Mucosa of rectum (tissue), 2 donors: ENCODE results near the gene TMEM38A.

Experiments
- H3K27ac ChIP-seq, 2 donors: one replicate each; pipeline ENCODE4 v1.7.0; 2013; ENCODE audit warnings: inconsistent platforms in 2 of 2, low read depth in 2 of 2, low read length in 2 of 2
- H3K27me3 ChIP-seq, 2 donors: one replicate each; pipeline ENCODE4 v1.7.0; 2013; ENCODE audit warnings: low read length in 2 of 2; ENCODE audit not compliant: control insufficient read depth in 2 of 2, insufficient read depth in 2 of 2
- H3K36me3 ChIP-seq, 2 donors: one replicate each; pipeline ENCODE4 v1.7.0; 2013; ENCODE audit warnings: low read length in 2 of 2; ENCODE audit not compliant: control insufficient read depth in 2 of 2, insufficient read depth in 2 of 2
- H3K4me1 ChIP-seq, 2 donors: one replicate each; pipeline ENCODE4 v1.7.0; 2013; ENCODE audit warnings: low read length in 2 of 2, mild to moderate bottlenecking in 1 of 2; ENCODE audit not compliant: control insufficient read depth in 2 of 2, insufficient read depth in 2 of 2
- H3K4me3 ChIP-seq, 2 donors: one replicate each; pipeline ENCODE4 v1.7.0; 2013; ENCODE audit warnings: low read length in 2 of 2
- H3K9ac ChIP-seq, 2 donors: one replicate each; pipeline ENCODE4 v1.7.0; 2013; ENCODE audit warnings: low read length in 2 of 2, low read depth in 1 of 2, mild to moderate bottlenecking in 1 of 2
- H3K9me3 ChIP-seq, 2 donors: one replicate each; pipeline ENCODE4 v1.7.0; 2013; ENCODE audit warnings: low read length in 2 of 2; ENCODE audit not compliant: control insufficient read depth in 2 of 2
- donor health status: healthy.
- donor health status: Normal muscosa, but diverticular disease.

TMEM38A gene, protein sequence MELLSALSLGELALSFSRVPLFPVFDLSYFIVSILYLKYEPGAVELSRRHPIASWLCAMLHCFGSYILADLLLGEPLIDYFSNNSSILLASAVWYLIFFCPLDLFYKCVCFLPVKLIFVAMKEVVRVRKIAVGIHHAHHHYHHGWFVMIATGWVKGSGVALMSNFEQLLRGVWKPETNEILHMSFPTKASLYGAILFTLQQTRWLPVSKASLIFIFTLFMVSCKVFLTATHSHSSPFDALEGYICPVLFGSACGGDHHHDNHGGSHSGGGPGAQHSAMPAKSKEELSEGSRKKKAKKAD

DNA sequence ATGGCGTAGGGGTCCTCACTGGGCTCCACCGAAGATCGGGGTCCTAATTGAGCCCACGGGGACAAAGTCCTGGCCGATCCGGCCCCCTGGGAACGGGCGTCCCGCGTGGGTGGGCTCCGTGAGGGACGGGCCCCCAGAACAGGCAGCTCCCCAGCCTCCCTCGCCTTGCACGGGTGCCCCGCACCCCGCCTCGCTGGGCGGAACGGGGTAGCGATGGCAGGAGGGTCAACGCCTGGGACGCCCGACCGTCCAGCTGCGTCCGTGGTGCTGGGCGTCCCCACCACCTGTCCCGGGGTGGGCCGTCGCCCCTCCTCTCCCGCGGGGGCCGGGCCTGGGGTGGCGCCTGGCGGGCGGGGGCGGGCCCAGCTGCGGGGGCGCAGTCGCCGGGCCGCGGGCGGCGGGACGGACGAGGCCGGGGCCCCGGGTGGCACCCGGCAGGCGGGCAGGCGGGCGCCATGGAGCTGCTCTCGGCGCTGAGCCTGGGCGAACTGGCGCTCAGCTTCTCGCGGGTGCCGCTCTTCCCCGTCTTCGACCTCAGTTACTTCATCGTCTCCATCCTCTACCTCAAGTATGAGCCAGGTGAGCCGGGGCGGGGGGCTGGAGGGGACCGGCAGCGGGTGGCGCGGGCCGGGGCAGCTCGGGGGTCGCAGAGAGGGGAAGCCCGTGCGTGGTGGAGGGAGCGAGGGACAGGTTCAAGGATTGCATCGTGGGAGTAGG lies at the start of gene TMEM38A:
TSS of gene TMEM38A (plus strand) at position 377 of the 717 bp plus-strand sequence. CDS start at position 456, 79 bp downstream.
- H3K4me1 ChIP-seq, result peaks cover 17 to 23% of the 10 kb centered on the region in 2 donors
- peak within 1 kb of the TSS; percentile 78 to 90 for H3K9ac ChIP-seq
- peaks cover 16 to 31% of the 10 kb centered on the region in 2 donors for H3K36me3 ChIP-seq

DNA sequence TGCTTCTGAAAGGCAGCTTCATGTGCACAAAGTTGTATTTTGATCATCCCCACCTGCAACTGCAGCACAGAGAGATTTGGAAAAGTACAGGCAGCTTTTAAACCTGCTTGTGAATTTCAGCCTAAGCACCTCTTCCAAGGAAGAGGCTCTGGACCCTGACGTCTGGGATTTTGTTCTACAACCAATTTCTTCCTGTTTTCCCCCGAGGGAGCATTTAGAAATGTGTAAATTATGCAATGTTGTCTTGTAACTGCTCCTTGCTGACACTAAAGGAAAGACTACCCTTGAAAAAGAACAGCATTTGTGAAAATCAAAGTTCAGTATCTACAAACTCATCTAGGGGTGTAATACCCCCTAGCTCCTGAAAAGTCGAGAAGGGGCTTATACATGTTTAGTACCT lies 48.3 kb upstream of the TMEM38A start:
- no peak overlapping the region for H3K9ac ChIP-seq
- peaks cover 2 to 12% of the 10 kb centered on the region in 2 donors for H3K4me1 ChIP-seq
- no peaks in the 10 kb centered on the region for H3K9me3 ChIP-seq
- no peaks in the 10 kb centered on the region for H3K27me3 ChIP-seq
- no peak overlapping the region for H3K4me3 ChIP-seq
- H3K27ac ChIP-seq, result no peak overlapping the region
- no peaks in the 10 kb centered on the region for H3K36me3 ChIP-seq

More for the DNA sequence above, at the start of gene TMEM38A:
- Histone ChIP-seq H3K27ac (peak within 1 kb of the TSS; percentile 90 to 95), H3K9me3 (no peaks in the 10 kb centered on the region), H3K4me3 (peak within 1 kb of the TSS; percentile 82 to 97), H3K27me3 (no peaks in the 10 kb centered on the region)

DNA sequence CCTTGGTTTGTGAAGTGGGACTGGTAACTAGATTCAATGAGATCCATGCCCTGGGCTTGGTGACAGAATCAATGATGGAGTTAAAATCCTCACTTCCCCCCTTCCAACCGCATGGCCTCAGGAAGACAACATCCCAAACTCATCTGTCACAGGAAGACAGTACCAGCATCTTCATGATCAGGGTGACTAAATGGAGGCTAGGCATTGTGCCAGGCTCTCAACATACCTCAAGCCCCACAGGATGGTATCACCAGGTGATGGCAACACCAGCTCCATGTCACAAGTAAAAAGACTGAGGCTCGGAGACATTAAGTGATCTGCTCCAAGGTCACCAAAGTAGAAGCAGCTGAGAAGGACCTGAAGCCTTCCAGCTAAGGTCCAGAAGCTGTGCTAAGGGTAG lies 47.1 kb upstream of the TMEM38A start:
- Histone ChIP-seq H3K9me3 (no peaks in the 10 kb centered on the region), H3K9ac (no peak overlapping the region), H3K36me3 (no peaks in the 10 kb centered on the region), H3K4me1 (peaks cover 2 to 3% of the 10 kb centered on the region in 2 donors), H3K27ac (no peak overlapping the region), H3K4me3 (no peak overlapping the region), H3K27me3 (no peaks in the 10 kb centered on the region)

DNA sequence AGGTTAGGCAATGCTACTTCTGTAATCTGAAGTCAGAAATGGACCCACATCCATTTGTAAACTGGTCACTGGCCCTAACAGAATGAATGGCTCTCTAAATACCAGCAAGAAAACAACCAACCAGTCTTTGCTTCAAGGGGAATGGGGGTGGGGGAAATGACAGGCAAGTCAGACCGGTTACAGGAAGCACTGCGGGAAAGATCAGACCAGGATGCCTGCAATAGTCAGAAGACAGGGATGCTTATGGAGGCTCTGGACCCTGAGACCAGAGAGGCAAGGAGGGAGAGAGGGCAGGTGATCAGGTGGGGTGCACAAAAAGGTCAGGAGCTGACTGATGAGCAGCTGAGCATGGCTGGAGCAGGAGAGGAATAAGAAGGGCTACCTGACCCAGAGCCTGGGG lies 46.0 kb upstream of the TMEM38A start:
- no peaks in the 10 kb centered on the region for H3K36me3 ChIP-seq
- no peak overlapping the region for H3K27ac ChIP-seq
- H3K4me3 ChIP-seq, result no peak overlapping the region
- H3K9ac ChIP-seq, result no peak overlapping the region
- peaks cover 2 to 3% of the 10 kb centered on the region in 2 donors for H3K4me1 ChIP-seq
- no peaks in the 10 kb centered on the region for H3K9me3 ChIP-seq
- no peaks in the 10 kb centered on the region for H3K27me3 ChIP-seq

DNA sequence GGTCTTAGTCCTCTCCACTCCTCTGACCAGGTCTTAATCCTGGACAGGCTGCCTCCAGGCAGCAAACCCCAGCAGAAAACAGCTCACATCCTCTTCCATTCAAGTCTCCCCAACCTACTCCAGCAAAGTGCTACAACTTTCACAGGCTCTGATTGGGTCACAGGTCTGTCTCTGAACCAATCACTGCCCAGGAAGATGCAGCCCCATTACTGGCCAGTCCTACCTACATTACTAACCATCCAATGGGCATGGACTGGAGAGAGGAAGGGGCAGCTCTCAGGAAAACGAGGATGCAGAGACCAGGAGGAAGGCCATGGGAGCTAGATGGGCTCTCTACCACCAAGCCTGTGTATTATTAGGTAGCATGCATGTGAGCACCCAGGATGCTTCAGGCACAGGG lies 45.1 kb upstream of the TMEM38A start:
- no peak overlapping the region for H3K4me3 ChIP-seq

DNA sequence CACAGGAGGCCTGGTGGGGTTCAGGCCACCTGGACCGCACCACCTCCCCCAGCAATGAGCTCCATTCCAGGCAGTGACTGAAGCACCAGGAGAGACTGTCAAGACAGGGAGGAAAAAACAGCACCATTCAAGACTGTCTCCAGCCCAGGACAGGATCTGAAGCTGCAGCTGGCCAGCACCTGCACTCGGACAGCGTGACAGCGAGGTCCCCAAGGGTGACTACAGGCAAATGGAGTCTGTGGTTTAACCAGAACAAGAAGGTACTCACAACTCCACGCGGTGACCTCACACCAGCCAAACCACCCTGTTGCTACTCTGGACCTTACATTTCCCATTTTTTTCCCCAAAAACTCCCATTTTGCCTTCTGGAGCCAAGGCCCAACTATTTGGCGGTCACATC lies 42.7 kb upstream of the TMEM38A start:
- no peaks in the 10 kb centered on the region for H3K9me3 ChIP-seq
- H3K36me3 ChIP-seq, result no peaks in the 10 kb centered on the region
- H3K4me3 ChIP-seq, result no peak overlapping the region
- H3K27ac ChIP-seq, result no peak overlapping the region
- no peak overlapping the region for H3K9ac ChIP-seq
- H3K27me3 ChIP-seq, result no peaks in the 10 kb centered on the region
- H3K4me1 ChIP-seq, result peaks cover 2 to 7% of the 10 kb centered on the region in 2 donors

More for the DNA sequence above, 45.1 kb upstream of the TMEM38A start:
- Histone ChIP-seq H3K9ac (no peak overlapping the region), H3K4me1 (peaks cover 2 to 4% of the 10 kb centered on the region in 2 donors), H3K36me3 (no peaks in the 10 kb centered on the region), H3K27ac (no peak overlapping the region), H3K9me3 (no peaks in the 10 kb centered on the region), H3K27me3 (no peaks in the 10 kb centered on the region)

DNA sequence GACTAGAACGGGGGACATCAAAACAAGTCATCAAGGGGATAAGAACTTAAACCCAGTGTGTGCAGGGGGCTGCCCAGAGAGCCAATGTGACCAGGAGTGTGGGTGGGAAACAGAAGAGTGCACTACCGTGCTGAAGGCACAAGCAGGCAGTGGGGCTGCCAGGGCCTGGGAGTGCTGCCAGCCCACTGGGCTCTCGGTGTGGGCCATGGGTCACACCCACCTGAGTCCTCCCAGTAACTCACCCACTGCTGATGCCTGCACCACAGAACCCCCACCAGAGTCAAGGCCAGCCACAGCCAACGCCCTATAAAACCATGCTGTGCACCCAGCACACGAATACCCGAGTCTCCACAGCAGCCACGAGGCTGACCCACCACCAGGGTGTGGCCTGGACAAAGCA lies 41.5 kb upstream of the TMEM38A start:
- peaks cover 0 to 2% of the 10 kb centered on the region in 2 donors for H3K36me3 ChIP-seq
- no peak overlapping the region for H3K4me3 ChIP-seq
- no peak overlapping the region for H3K27ac ChIP-seq
- H3K4me1 ChIP-seq, result peaks cover 2 to 7% of the 10 kb centered on the region in 2 donors
- H3K9me3 ChIP-seq, result no peaks in the 10 kb centered on the region
- H3K27me3 ChIP-seq, result no peaks in the 10 kb centered on the region
- no peak overlapping the region for H3K9ac ChIP-seq

DNA sequence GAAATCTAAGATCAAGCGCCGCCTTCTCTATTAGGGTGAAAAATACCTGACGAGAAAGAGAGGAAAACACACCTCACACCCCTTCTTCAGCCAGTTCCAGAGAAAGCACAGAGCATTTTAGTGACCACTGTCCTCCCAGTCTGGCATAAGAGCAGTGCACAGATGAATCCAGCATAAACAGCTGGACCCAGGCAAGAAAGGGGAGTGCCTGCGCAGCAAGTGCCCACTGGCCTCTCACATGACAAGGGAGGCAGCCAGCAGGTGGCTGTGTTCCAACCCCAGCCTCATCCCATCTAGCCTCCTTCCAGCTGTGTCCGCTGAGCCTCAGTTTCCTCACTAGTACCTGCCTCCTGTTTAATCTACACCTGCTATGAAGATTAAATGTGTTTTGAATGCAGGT lies 40.9 kb upstream of the TMEM38A start:
- Histone ChIP-seq H3K9ac (no peak overlapping the region), H3K27ac (no peak overlapping the region), H3K4me3 (no peak overlapping the region), H3K27me3 (no peaks in the 10 kb centered on the region), H3K36me3 (peaks cover 0 to 5% of the 10 kb centered on the region in 2 donors), H3K4me1 (peaks cover 2 to 7% of the 10 kb centered on the region in 2 donors), H3K9me3 (no peaks in the 10 kb centered on the region)

DNA sequence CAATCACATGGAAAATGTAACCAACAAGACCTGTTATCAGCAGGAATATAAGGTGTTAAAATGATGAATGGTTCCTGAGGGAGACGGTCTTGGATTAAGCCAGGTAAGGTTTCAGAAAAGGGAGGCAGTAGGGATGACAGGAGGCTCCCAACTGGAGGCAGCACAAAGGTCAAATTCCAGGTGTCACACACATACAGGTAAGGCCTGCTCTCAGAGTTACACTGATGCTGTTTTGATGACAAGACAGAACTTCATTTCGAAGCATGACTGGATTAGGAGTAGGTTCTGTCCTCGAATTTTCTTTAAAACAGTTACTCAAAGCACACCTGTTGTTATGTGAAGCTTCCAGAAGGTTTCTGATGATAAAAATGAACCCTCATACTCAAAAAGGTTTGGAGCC lies 40.4 kb upstream of the TMEM38A start:
- Histone ChIP-seq H3K27me3 (no peaks in the 10 kb centered on the region), H3K9me3 (no peaks in the 10 kb centered on the region), H3K4me1 (peaks cover 5 to 7% of the 10 kb centered on the region in 2 donors), H3K4me3 (no peak overlapping the region), H3K27ac (no peak overlapping the region), H3K9ac (no peak overlapping the region), H3K36me3 (peaks cover 1 to 5% of the 10 kb centered on the region in 2 donors)

DNA sequence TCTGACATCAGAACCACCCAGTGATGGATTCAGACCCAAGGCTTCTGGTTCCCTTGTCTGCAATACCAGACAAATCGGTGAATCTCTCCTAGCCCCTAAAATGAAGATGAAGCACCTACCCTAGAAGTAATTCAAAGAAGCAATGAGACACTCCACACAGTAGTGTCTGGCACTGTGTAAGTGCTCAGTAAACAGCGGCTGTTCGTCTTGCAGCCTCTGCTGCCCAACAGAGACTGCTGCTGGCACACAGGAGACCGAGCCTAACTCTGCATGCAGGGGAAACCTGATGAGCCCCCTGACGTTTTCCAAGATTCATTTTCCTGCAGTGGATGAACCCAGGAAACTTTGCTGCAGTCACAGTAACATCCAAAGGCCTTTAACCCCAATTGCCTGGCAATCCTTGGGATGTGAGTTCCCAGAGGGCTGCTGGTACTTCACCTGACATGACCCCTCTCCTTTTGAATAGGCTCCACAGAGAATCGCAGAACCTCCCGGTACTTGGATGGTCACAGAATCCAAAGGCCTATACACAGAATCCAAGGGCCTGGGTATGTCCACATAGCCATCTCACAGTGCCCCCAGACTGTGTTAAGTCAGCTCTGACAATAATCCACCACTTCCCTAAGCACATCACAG lies 39.7 kb upstream of the TMEM38A start:
- Histone ChIP-seq H3K9me3 (no peaks in the 10 kb centered on the region), H3K36me3 (peaks cover 3 to 5% of the 10 kb centered on the region in 2 donors), H3K27me3 (no peaks in the 10 kb centered on the region), H3K27ac (no peak overlapping the region), H3K4me1 (peaks cover 7 to 8% of the 10 kb centered on the region in 2 donors), H3K4me3 (no peak overlapping the region), H3K9ac (no peak overlapping the region)
